SK-N-SH treated with all-trans-retinoic acid at 6 μM for 48 hours (cell line): Measurements from ENCODE around the gene SRD5A3.

Experiments
- ATAC-seq: fragments of 200-7000 bp; cut with Tn5 transposase; 3 replicates; pipeline ENCODE4 v1.9.1; 2020; ENCODE audit warnings: mild to moderate bottlenecking, moderate library complexity
- ARNTL ChIP-seq: fragments of 450-650 bp; formaldehyde crosslinking; IDR thresholded peaks from 2 replicates; pipeline ENCODE4 v1.5.0; 2020; ENCODE audit warnings: low read depth, mild to moderate bottlenecking, moderate library complexity, borderline replicate concordance
- ESRRG ChIP-seq: fragments of 250-450 bp; sonication (Bioruptor Pico); IDR thresholded peaks from 2 replicates; pipeline ENCODE4 v1.6.1; 2021; ENCODE audit warnings: mild to moderate bottlenecking
- GLIS3 ChIP-seq: fragments of 250-450 bp; sonication (Bioruptor Pico); IDR thresholded peaks from 2 replicates; pipeline ENCODE4 v1.5.0; 2020; ENCODE audit warnings: mild to moderate bottlenecking, moderate library complexity
- RARB ChIP-seq: fragments of 250-450 bp; sonication (Bioruptor Pico); IDR thresholded peaks from 2 replicates; pipeline ENCODE4 v1.8.0; 2021; ENCODE audit warnings: mild to moderate bottlenecking, moderate library complexity
- TCF4 ChIP-seq: fragments of 250-450 bp; sonication (Bioruptor Pico); IDR thresholded peaks from 2 replicates; pipeline ENCODE4 v1.8.0; 2021; ENCODE audit warnings: mild to moderate bottlenecking, moderate library complexity, borderline replicate concordance
- TOX ChIP-seq: fragments of 250-450 bp; sonication (Bioruptor Pico); IDR thresholded peaks from 2 replicates; pipeline ENCODE4 v1.8.0; 2021; ENCODE audit warnings: mild to moderate bottlenecking, moderate library complexity, borderline replicate concordance
- ZFP3 ChIP-seq: fragments of 250-450 bp; sonication (Bioruptor Pico); IDR thresholded peaks from 2 replicates; pipeline ENCODE4 v1.5.0; 2020; ENCODE audit warnings: mild to moderate bottlenecking, moderate library complexity
- ZFP30 ChIP-seq: fragments of 450-650 bp; formaldehyde crosslinking; IDR thresholded peaks from 2 replicates; pipeline ENCODE4 v1.5.0; 2022; ENCODE audit warnings: mild to moderate bottlenecking, moderate library complexity
- ZNF70 ChIP-seq: fragments of 450-650 bp; formaldehyde crosslinking; IDR thresholded peaks from 2 replicates; pipeline ENCODE4 v1.5.0; 2020; ENCODE audit warnings: mild to moderate bottlenecking, moderate library complexity
- TF ChIP-seq, protein P1 (sequence below): fragments of 250-450 bp; sonication (Bioruptor Pico); IDR thresholded peaks from 2 replicates; pipeline ENCODE4 v1.5.0; 2020; ENCODE audit warnings: mild to moderate bottlenecking, moderate library complexity
- TF ChIP-seq, protein P2 (sequence below): fragments of 250-450 bp; sonication (Bioruptor Pico); IDR thresholded peaks from 2 replicates; pipeline ENCODE4 v1.5.1; 2021; ENCODE audit warnings: mild to moderate bottlenecking, moderate library complexity
- TF ChIP-seq, protein P3 (sequence below): fragments of 250-450 bp; sonication (Bioruptor Pico); IDR thresholded peaks from 2 replicates; pipeline ENCODE4 v1.8.0; 2020; ENCODE audit warnings: mild to moderate bottlenecking, moderate library complexity, borderline replicate concordance
- TF ChIP-seq, protein P4 (sequence below): fragments of 250-450 bp; sonication (Bioruptor Pico); IDR thresholded peaks from 2 replicates; pipeline ENCODE4 v1.5.1; 2020; ENCODE audit warnings: low read depth, mild to moderate bottlenecking, moderate library complexity

The SRD5A3 gene

DNA sequence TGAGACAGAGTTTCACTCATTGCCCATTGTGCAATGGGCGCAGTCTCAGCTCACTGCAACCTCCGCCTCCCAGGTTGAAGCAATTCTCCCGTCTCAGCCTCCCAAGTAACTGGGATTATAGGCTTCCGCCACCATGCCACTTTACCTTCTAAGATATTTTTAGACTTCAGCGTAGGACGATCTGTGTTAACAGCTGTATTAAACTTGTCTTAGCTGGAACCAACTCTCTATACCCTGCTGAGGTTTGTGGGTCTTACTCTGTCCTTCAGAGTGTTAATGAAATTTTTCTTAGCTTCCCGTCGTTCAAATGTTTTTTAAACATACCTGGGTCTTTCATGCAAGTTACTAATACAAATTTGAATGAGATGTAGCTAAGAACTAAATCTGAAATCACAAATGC lies 64.4 kb downstream of the SRD5A3 start (continued):
- TF ChIP-seq, protein P1, sequence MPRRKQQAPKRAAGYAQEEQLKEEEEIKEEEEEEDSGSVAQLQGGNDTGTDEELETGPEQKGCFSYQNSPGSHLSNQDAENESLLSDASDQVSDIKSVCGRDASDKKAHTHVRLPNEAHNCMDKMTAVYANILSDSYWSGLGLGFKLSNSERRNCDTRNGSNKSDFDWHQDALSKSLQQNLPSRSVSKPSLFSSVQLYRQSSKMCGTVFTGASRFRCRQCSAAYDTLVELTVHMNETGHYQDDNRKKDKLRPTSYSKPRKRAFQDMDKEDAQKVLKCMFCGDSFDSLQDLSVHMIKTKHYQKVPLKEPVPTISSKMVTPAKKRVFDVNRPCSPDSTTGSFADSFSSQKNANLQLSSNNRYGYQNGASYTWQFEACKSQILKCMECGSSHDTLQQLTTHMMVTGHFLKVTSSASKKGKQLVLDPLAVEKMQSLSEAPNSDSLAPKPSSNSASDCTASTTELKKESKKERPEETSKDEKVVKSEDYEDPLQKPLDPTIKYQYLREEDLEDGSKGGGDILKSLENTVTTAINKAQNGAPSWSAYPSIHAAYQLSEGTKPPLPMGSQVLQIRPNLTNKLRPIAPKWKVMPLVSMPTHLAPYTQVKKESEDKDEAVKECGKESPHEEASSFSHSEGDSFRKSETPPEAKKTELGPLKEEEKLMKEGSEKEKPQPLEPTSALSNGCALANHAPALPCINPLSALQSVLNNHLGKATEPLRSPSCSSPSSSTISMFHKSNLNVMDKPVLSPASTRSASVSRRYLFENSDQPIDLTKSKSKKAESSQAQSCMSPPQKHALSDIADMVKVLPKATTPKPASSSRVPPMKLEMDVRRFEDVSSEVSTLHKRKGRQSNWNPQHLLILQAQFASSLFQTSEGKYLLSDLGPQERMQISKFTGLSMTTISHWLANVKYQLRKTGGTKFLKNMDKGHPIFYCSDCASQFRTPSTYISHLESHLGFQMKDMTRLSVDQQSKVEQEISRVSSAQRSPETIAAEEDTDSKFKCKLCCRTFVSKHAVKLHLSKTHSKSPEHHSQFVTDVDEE (CRISPR knock-in tag): no peak
- TF ChIP-seq RARB (CRISPR knock-in tag) (no peak), ZNF70 (CRISPR knock-in tag) (no peak), ESRRG (no peak), GLIS3 (CRISPR knock-in tag) (no peak)

DNA sequence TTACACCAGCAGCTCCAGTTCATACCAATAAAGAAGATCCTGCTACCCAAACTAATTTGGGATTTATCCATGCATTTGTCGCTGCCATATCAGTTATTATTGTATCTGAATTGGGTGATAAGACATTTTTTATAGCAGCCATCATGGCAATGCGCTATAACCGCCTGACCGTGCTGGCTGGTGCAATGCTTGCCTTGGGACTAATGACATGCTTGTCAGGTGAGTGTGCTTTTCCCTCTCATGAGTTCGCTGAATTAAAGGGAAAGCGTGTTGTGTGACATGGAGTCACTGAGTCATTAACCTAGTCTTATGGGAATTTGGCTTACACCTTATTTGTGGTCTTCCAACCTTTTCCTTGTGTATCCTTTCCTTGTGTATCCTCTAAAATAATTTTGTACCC lies 65.6 kb downstream of the SRD5A3 start:
- no peak for TF ChIP-seq ARNTL
- TF ChIP-seq GLIS3 (CRISPR knock-in tag): no peak
- TF ChIP-seq ZNF70 (CRISPR knock-in tag): no peak
- no peak for ATAC-seq

DNA sequence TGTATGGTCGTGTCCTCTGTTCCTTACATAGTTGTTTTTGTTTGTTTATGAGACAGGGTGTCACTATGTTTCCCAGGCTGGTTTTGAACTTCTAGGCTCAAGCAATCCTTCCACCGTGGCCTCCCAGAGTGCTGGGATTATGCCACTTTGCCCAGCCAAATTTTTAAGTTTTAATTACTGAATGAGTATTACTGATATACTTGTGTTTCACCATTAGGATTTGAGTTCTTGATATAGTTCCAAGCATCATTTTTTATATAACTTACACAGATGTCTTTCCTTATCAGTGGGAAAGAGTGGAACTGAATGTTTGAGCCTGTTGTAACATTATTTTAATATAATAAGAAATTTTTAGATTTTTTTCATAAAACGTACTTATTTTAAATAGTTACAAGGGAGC lies 70.1 kb downstream of the SRD5A3 start:
- TF ChIP-seq ARNTL (no peak), TOX (CRISPR knock-in tag) (no peak), ZFP3 (CRISPR knock-in tag) (no peak), TCF4 (CRISPR knock-in tag) (no peak), ESRRG (no peak), ZFP30 (CRISPR knock-in tag) (no peak)
- TF ChIP-seq, protein P2, sequence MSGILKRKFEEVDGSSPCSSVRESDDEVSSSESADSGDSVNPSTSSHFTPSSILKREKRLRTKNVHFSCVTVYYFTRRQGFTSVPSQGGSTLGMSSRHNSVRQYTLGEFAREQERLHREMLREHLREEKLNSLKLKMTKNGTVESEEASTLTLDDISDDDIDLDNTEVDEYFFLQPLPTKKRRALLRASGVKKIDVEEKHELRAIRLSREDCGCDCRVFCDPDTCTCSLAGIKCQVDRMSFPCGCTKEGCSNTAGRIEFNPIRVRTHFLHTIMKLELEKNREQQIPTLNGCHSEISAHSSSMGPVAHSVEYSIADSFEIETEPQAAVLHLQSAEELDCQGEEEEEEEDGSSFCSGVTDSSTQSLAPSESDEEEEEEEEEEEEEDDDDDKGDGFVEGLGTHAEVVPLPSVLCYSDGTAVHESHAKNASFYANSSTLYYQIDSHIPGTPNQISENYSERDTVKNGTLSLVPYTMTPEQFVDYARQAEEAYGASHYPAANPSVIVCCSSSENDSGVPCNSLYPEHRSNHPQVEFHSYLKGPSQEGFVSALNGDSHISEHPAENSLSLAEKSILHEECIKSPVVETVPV: no peak
- TF ChIP-seq, protein P3, sequence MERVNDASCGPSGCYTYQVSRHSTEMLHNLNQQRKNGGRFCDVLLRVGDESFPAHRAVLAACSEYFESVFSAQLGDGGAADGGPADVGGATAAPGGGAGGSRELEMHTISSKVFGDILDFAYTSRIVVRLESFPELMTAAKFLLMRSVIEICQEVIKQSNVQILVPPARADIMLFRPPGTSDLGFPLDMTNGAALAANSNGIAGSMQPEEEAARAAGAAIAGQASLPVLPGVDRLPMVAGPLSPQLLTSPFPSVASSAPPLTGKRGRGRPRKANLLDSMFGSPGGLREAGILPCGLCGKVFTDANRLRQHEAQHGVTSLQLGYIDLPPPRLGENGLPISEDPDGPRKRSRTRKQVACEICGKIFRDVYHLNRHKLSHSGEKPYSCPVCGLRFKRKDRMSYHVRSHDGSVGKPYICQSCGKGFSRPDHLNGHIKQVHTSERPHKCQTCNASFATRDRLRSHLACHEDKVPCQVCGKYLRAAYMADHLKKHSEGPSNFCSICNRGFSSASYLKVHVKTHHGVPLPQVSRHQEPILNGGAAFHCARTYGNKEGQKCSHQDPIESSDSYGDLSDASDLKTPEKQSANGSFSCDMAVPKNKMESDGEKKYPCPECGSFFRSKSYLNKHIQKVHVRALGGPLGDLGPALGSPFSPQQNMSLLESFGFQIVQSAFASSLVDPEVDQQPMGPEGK: no peak
- TF ChIP-seq, protein P1 (CRISPR knock-in tag): no peak
- TF ChIP-seq, protein P4, sequence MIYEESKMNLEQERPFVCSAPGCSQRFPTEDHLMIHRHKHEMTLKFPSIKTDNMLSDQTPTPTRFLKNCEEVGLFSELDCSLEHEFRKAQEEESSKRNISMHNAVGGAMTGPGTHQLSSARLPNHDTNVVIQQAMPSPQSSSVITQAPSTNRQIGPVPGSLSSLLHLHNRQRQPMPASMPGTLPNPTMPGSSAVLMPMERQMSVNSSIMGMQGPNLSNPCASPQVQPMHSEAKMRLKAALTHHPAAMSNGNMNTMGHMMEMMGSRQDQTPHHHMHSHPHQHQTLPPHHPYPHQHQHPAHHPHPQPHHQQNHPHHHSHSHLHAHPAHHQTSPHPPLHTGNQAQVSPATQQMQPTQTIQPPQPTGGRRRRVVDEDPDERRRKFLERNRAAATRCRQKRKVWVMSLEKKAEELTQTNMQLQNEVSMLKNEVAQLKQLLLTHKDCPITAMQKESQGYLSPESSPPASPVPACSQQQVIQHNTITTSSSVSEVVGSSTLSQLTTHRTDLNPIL (CRISPR knock-in tag): no peak
- ATAC-seq: no peak
